GM12892 (cell line): ENCODE results near the gene FBXO47.

Experiments used
- POLR2A ChIP-seq: IDR thresholded peaks from 2 replicates; pipeline ENCODE4 v1.6.1; 2011; ENCODE audit warnings: low read depth, low read length, control low read depth
- POLR2AphosphoS5 ChIP-seq: IDR thresholded peaks from 2 replicates; pipeline ENCODE4 v1.6.1; 2011; ENCODE audit warnings: low read depth, low read length, control low read depth
- TAF1 ChIP-seq: IDR thresholded peaks from 2 replicates; pipeline ENCODE4 v1.6.1; 2011; ENCODE audit warnings: low read depth, mild to moderate bottlenecking, control low read depth, low read length, borderline replicate concordance

GRCh38 chr17:38907930-38908675 lies 59.1 kb downstream of the FBXO47 start:
- TF ChIP-seq POLR2AphosphoS5 (no peak), TAF1 (no peak), POLR2A (no peak)
